GM23248 (cell line): Measurements from ENCODE around the gene SLC9B2.

Source experiments
- EZH2 ChIP-seq: fragments of 200-600 bp; sonication (generic); IDR thresholded peaks from 2 replicates; pipeline ENCODE4 v1.6.1; 2018; ENCODE audit warnings: antibody characterized with exemption, mild to moderate bottlenecking; ENCODE audit not compliant: insufficient read depth, poor library complexity, severe bottlenecking
- EZH2phosphoT487 ChIP-seq: fragments of 200-600 bp; sonication (generic); IDR thresholded peaks from 2 replicates; pipeline ENCODE4 v1.6.1; 2018; ENCODE audit warnings: antibody characterized with exemption, moderate library complexity, mild to moderate bottlenecking, low read depth; ENCODE audit not compliant: insufficient read depth

DNA sequence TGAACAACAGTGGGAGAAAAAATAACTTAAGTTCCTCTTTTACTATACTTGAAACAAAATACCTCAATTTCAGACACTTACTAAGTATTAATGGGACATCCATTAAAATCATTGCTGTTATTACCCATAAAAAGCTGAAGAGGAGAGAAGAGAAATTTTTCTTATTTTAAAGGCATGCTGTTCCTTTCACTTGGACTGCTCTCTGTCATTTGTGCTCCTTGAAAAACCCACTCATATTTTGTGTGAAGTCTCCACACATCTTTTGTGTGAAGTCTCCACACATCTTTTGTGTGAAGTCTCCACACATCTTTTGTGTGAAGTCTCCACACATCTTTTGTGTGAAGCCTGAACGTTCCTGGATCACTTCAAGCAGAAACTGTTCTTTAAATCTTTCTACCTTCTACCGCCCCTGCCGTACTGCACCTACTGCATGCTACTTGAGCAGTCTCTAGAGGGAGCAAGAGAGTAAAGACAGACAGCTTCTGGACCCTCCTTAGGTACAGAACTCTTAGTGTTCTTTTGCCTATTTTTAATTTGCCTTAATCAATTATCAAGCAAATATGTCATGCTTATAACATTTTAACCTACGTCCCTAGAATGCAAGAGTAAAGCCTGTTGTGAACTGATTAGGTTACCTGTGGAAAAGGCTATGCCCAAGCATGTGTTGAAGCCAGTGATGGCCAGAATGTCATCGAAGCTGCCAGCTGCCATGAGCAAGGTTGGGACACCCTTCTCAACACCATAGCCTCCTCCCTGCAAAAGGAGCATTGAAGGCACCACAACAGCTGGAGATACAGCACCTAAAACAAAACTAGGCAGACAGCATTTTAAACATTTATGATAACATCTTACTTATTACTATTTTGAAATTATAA lies 29.9 kb downstream of the SLC9B2 start:
- TF ChIP-seq EZH2phosphoT487 (no peak), EZH2 (no peak)
